Measurements from ENCODE around the gene LRRC59. TPM values are rescaled to one million over a fixed set of nuclear protein-coding genes. Genes with fewer than 3 reads are reported as not detected.

LRRC59 gene
- total and polyA plus RNA-seq, 7 donors, result 32.4 to 116 (median 38.8) TPM

DNA sequence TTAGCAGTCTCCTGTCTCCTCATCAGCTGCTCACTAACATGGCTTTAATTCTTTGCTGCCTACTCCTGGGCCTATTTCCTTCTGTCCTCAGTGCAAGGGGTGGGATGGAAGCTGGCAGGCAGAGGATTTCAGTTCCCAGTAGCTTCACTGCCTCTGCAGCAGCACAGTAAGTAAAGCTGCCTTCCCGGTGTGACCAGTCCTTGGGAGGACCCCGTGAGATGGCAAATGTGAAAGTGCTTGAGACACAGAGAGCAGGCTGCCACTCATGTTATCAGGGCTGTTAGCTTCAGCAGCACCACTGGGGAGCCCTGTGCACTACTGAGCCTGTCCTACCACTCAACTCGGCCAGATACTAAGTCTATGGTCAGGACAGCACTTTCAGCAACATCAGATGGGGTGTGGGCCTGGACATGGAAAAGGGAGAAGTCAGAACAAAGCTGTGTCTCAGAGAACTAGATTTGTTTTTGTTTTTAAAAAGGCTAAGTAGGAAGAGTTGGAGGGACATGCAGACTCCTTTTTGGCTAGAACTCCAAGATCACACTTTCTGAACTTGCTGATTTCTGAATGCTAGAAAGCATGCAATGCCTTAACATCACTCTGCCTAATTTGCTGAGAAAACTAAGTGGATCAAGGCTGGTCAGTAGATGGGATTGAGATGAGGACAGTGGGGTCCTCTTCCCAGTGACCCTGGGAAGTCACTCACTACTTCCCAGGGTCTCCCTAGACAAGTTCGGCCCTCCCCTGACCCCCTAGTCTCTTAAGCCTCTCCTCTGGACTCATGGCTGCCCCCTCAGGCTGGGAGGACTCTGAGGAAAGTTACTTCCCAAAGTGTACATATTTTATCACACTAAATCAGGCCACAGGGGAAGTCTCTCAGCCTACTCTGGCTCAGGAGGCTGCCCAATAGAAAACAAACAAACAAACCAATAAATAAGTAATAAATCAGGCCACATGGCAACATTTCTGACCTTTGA lies 29.8 kb upstream of the LRRC59 start:
- peak overlapping the region; percentile 76 to 87 (median 82) for H3K27ac ChIP-seq

GRCh38 chr17:50426472-50426782 lies 29.1 kb upstream of the LRRC59 start:
- WGBS, 2 donors, result 0 to 1% methylated on average over 7 of the region's 7 CpGs
- peak overlapping the region; percentile 76 to 87 (median 82) for H3K27ac ChIP-seq
- DNase-seq, result no peak
- H3K9me3 ChIP-seq, result no peaks in the 10 kb centered on the region
- TF ChIP-seq POLR2A (IDR thresholded peaks at IDR 0.05) (no peak), POLR2AphosphoS5 (IDR thresholded peaks at IDR 0.05) (no peak), EP300 (IDR thresholded peaks at IDR 0.05) (no peak)
- TF ChIP-seq, protein P1, sequence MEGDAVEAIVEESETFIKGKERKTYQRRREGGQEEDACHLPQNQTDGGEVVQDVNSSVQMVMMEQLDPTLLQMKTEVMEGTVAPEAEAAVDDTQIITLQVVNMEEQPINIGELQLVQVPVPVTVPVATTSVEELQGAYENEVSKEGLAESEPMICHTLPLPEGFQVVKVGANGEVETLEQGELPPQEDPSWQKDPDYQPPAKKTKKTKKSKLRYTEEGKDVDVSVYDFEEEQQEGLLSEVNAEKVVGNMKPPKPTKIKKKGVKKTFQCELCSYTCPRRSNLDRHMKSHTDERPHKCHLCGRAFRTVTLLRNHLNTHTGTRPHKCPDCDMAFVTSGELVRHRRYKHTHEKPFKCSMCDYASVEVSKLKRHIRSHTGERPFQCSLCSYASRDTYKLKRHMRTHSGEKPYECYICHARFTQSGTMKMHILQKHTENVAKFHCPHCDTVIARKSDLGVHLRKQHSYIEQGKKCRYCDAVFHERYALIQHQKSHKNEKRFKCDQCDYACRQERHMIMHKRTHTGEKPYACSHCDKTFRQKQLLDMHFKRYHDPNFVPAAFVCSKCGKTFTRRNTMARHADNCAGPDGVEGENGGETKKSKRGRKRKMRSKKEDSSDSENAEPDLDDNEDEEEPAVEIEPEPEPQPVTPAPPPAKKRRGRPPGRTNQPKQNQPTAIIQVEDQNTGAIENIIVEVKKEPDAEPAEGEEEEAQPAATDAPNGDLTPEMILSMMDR (IDR thresholded peaks at IDR 0.05), result no peak
- intact Hi-C loops (cut with DNase I), result no loop called here
- H3K4me3 ChIP-seq, result peak overlapping the region; percentile 51 to 82 (median 60)
- no peaks in the 10 kb centered on the region for H3K36me3 ChIP-seq
- H3K27me3 ChIP-seq, result no peaks in the 10 kb centered on the region
- peaks cover 0 to 33% (median 26%) of the 10 kb centered on the region in 4 donors for H3K4me1 ChIP-seq

More for the DNA sequence above, 29.8 kb upstream of the LRRC59 start:
- 13 to 24% methylated on average over 4 of the region's 4 CpGs for WGBS, 2 donors
- TF ChIP-seq, protein P1 (IDR thresholded peaks at IDR 0.05), result no peak
- no peak for TF ChIP-seq POLR2AphosphoS5 (IDR thresholded peaks at IDR 0.05)
- TF ChIP-seq EP300 (IDR thresholded peaks at IDR 0.05), result no peak
- no peak for TF ChIP-seq POLR2A (IDR thresholded peaks at IDR 0.05)
- intact Hi-C loops (cut with DNase I), result no loop called here
- peaks cover 0 to 30% (median 24%) of the 10 kb centered on the region in 4 donors for H3K4me1 ChIP-seq
- H3K9me3 ChIP-seq, result no peaks in the 10 kb centered on the region
- H3K27me3 ChIP-seq, result no peaks in the 10 kb centered on the region
- DNase-seq, result peak; percentile 69
- no peaks in the 10 kb centered on the region for H3K36me3 ChIP-seq
- peak overlapping the region; percentile 51 to 82 (median 60) for H3K4me3 ChIP-seq

DNA sequence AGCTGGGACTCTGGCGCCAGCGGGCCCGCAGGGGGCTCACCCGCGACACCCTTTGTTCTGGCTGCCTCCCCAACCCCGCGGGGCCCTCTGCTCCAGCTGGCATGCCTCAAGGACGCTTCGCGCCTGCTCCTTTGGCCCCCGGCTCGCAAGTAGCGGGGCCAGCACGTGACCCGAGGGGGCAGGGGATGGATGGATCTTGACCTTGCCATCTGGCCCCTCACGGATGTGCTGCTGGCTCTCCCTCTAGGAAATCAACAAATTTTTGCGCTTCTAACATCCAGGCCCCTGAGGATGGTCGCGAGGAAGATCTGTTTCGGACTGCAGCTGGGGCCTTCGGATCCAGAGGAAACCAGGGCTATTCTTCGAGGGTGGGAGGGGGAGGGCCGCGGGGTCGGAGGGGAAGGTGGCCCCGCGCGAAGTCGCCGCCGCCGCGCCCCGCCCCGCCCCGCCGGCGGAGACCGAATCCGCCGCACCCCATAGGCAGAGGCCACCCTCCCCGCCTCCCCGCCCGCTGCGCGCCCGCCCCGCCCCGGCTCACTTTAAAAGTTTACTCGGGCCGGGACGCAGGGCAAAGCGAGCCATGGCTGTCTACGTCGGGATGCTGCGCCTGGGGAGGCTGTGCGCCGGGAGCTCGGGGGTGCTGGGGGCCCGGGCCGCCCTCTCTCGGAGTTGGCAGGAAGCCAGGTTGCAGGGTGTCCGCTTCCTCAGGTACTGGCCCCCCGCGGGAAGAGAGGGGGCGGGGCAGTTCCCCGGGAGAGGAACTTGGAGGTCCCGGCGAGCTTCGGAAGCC lies 28.6 kb upstream of the LRRC59 start, which contains the start of gene ACSF2:
ACSF2 (plus strand) TSS at position 537 of the 790 bp plus-strand sequence; CDS start at position 581, 44 bp downstream.
- Histone ChIP-seq H3K4me3 (peak within 1 kb of the TSS; percentile 51 to 82 (median 60)), H3K27ac (peak within 1 kb of the TSS; percentile 76 to 87 (median 82)), H3K27me3 (no peaks in the 10 kb centered on the region), H3K4me1 (peaks cover 0 to 37% (median 28%) of the 10 kb centered on the region in 4 donors), H3K36me3 (no peaks in the 10 kb centered on the region), H3K9me3 (no peaks in the 10 kb centered on the region)
- peak; percentile 87 for DNase-seq
- WGBS, 2 donors, result 1 to 2% methylated on average over 70 of the region's 70 CpGs
- no peak for TF ChIP-seq EP300 (IDR thresholded peaks at IDR 0.05)
- TF ChIP-seq, protein P1 (IDR thresholded peaks at IDR 0.05), result no peak
- peak; percentile 39 to 76 (median 66) for TF ChIP-seq POLR2AphosphoS5 (IDR thresholded peaks at IDR 0.05)
- peak; percentile 25 to 44 for TF ChIP-seq POLR2A (IDR thresholded peaks at IDR 0.05)
- intact Hi-C loops (cut with DNase I), result no loop called here

GRCh38 chr17:50424996-50425681 lies 27.8 kb upstream of the LRRC59 start:
- TF ChIP-seq POLR2A (IDR thresholded peaks at IDR 0.05) (no peak), POLR2AphosphoS5 (IDR thresholded peaks at IDR 0.05) (no peak), EP300 (IDR thresholded peaks at IDR 0.05) (no peak)
- TF ChIP-seq, protein P1 (IDR thresholded peaks at IDR 0.05), result no peak
- no peak for DNase-seq
- Histone ChIP-seq H3K27me3 (no peaks in the 10 kb centered on the region), H3K4me3 (peak overlapping the region; percentile 51 to 82 (median 60)), H3K9me3 (no peaks in the 10 kb centered on the region), H3K4me1 (peaks cover 0 to 38% (median 28%) of the 10 kb centered on the region in 4 donors), H3K27ac (peak overlapping the region; percentile 76 to 87 (median 82)), H3K36me3 (no peaks in the 10 kb centered on the region)
- intact Hi-C loops (cut with DNase I), result no loop called here
- WGBS, 2 donors, result 82 to 87% methylated on average over 8 of the region's 8 CpGs

Data from sigmoid colon (tissue), 7 donors.